HepG2 (cell line): ENCODE results near the gene PBX1. TPM values are rescaled to one million over a fixed set of nuclear protein-coding genes. Genes with fewer than 3 reads are reported as not detected.

Experiments used
- ATAC-seq: fragments of 200-7000 bp; cut with Tn5 transposase; 3 replicates; pipeline ENCODE4 v1.9.1; 2020; ENCODE audit warnings: mild to moderate bottlenecking, moderate library complexity
- BruUV-seq: library from RNA; stranded (reverse); fragments of 400-500 nt; replicated peaks from 2 replicates; lab custom pipeline; 2021; lab: Mats Ljungman, UMichigan
- CTCF ChIA-PET: fragments of 300-600 bp; formaldehyde crosslinking; extraction: SDS; loops from one replicate; lab custom pipeline; 2021; ENCODE audit warnings: low total read pairs, inconsistent platforms, low intra/inter-chr PET ratio; lab: Yijun Ruan, JAX
- POLR2A ChIA-PET: fragments of 350-600 bp; sonication (Branson Sonifier 250); formaldehyde crosslinking; loops from one replicate; lab custom pipeline; 2020; ENCODE audit warnings: antibody characterized with exemption, inconsistent platforms; lab: Yijun Ruan, JAX
- DNase-seq: peaks from one replicate; pipeline ENCODE4 v3.0.0-alpha.2; 2015; ENCODE audit warnings: low spot score
- FAIRE-seq: peaks from 3 replicates; lab custom pipeline; 2011; peaks lifted over from hg19 to GRCh38; lab: Jason Lieb, UNC
- H2AFZ ChIP-seq: one replicate; pipeline ENCODE4 v1.6.1; 2011; ENCODE audit warnings: low read length, inconsistent platforms
- H3K27ac ChIP-seq: fragments of 300-600 bp; 3 replicates; pipeline ENCODE4 v1.8.0; 2011; ENCODE audit warnings: mixed run types, mild to moderate bottlenecking, mixed read lengths, low read length, inconsistent platforms; ENCODE audit not compliant: insufficient read depth; ENCODE audit errors: extremely low read length
- H3K27me3 ChIP-seq, 2 experiments: fragments of 200-600 bp in 1 of 2; 2 replicates in 1 of 2; 3 replicates in 1 of 2; pipeline versions ENCODE4 v1.6.0 to v1.8.0; 2011; ENCODE audit warnings: low read length in 2 of 2, mild to moderate bottlenecking in 2 of 2, moderate library complexity in 2 of 2, inconsistent platforms in 1 of 2; ENCODE audit not compliant: insufficient read depth in 2 of 2, control insufficient read depth in 1 of 2
- H3K36me3 ChIP-seq, 2 experiments: fragments of 200-600 bp in 1 of 2; replicated peaks in 1 of 2; 2 replicates in 1 of 2; 3 replicates in 1 of 2; pipeline versions ENCODE4 v1.5.1 to v1.8.0; 2011; ENCODE audit warnings: low read length in 2 of 2, inconsistent platforms in 1 of 2; ENCODE audit not compliant: insufficient read depth in 2 of 2, control insufficient read depth in 1 of 2
- H3K4me1 ChIP-seq: 2 replicates; pipeline ENCODE4 v1.5.1; 2012; ENCODE audit warnings: low read length, inconsistent platforms; ENCODE audit not compliant: insufficient read depth
- H3K4me2 ChIP-seq: 2 replicates; pipeline ENCODE4 v1.6.0; 2011; ENCODE audit warnings: low read depth, low read length, inconsistent platforms
- H3K4me3 ChIP-seq, 3 experiments: fragments of 200-600 bp in 1 of 3; sonication (generic), shearing (Covaris generic) in 1 of 3; replicated peaks in 1 of 3; 2 replicates each; pipeline ENCODE4 v1.5.1; 2011 to 2016; ENCODE audit warnings: low read length in 3 of 3, inconsistent platforms in 2 of 3, low read depth in 2 of 3, mild to moderate bottlenecking in 2 of 3, control low read depth in 1 of 3, mixed read lengths in 1 of 3; ENCODE audit not compliant: insufficient read depth in 1 of 3
- H3K79me2 ChIP-seq: one replicate; pipeline ENCODE4 v1.6.1; 2011; ENCODE audit warnings: low read length, inconsistent platforms; ENCODE audit not compliant: insufficient read depth
- H3K9ac ChIP-seq: 2 replicates; pipeline ENCODE4 v1.6.0; 2011; ENCODE audit warnings: mild to moderate bottlenecking, low read depth, low read length, inconsistent platforms; ENCODE audit not compliant: insufficient read depth
- H3K9me3 ChIP-seq: 2 replicates; pipeline ENCODE4 v1.5.1; 2012; ENCODE audit warnings: mild to moderate bottlenecking, low read length
- H4K20me1 ChIP-seq: 2 replicates; pipeline ENCODE4 v1.6.0; 2011; ENCODE audit warnings: inconsistent platforms, mild to moderate bottlenecking, low read length, moderate library complexity; ENCODE audit not compliant: insufficient read depth
- KDM1A ChIP-seq: IDR thresholded peaks from 2 replicates; pipeline ENCODE4 v1.6.1; 2016; ENCODE audit warnings: missing compliant biosample characterization
- MLLT10 ChIP-seq: sonication (generic); formaldehyde crosslinking; IDR thresholded peaks from 2 replicates; pipeline ENCODE4 v1.4.0; 2020; ENCODE audit warnings: missing genetic modification reagents
- MXD1 ChIP-seq: sonication (generic); formaldehyde crosslinking; IDR thresholded peaks from 2 replicates; pipeline ENCODE4 v1.4.0; 2020; ENCODE audit warnings: mild to moderate bottlenecking, missing genetic modification reagents
- MXD4 ChIP-seq: IDR thresholded peaks from 2 replicates; pipeline ENCODE4 v1.6.1; 2016; ENCODE audit warnings: mild to moderate bottlenecking, missing biosample characterization, missing genetic modification reagents
- POLR2A ChIP-seq, 2 experiments: IDR thresholded peaks; 2 replicates each; pipeline ENCODE4 v1.6.1; 2011; ENCODE audit warnings: low read depth in 2 of 2, low read length in 2 of 2, mild to moderate bottlenecking in 1 of 2, moderate library complexity in 1 of 2; ENCODE audit not compliant: insufficient read depth in 1 of 2
- SALL2 ChIP-seq: sonication (generic); formaldehyde crosslinking; IDR thresholded peaks from 2 replicates; pipeline ENCODE4 v1.8.1; 2023; ENCODE audit warnings: mild to moderate bottlenecking, missing genetic modification reagents, inconsistent platforms
- ZNF136 ChIP-seq: sonication (generic); formaldehyde crosslinking; IDR thresholded peaks from 2 replicates; pipeline ENCODE4 v1.8.1; 2022; ENCODE audit warnings: low read depth, mild to moderate bottlenecking, moderate library complexity, missing genetic modification reagents
- ZNF33B ChIP-seq: sonication (generic); formaldehyde crosslinking; IDR thresholded peaks from 2 replicates; pipeline ENCODE4 v1.5.1; 2020; ENCODE audit warnings: mild to moderate bottlenecking, missing genetic modification reagents
- ZNF609 ChIP-seq: sonication (generic); formaldehyde crosslinking; IDR thresholded peaks from 2 replicates; pipeline ENCODE4 v1.4.0; 2020; ENCODE audit warnings: mild to moderate bottlenecking, missing genetic modification reagents, borderline replicate concordance
- ZNF780A ChIP-seq: sonication (generic); formaldehyde crosslinking; IDR thresholded peaks from 2 replicates; pipeline ENCODE4 v1.8.0; 2022; ENCODE audit warnings: mild to moderate bottlenecking, missing genetic modification reagents, moderate library complexity
- WGBS: methylation state at CpG from one replicate; pipeline ENCODE4 v1.1.6; 2017; ENCODE audit warnings: low lambda C conversion rate; 5-methylcytosine and 5-hydroxymethylcytosine counted together
- in situ Hi-C: cut with HindIII; loops from 2 replicates; pipeline ENCODE4 v1.10.0; 2017; ENCODE audit warnings: low pct_unique_long_range_greater_than_20kb; ENCODE audit not compliant: extremely low pct_ligation_motif_present
- intact Hi-C: fragments of 100-400 bp; cut with micrococcal nuclease; formaldehyde crosslinking; loops from one replicate; pipeline ENCODE4 v1.10.0; 2022; ENCODE audit not compliant: unreplicated experiment
- polyA plus RNA-seq, 8 experiments: library from polyadenylated mRNA; depleted of rRNA in 3 of 8; stranded (reverse) in 7 of 8; unstranded in 1 of 8; fragments of >200 nt; fragmentation: Illumina TruSeq in 4 of 8; extraction: Trizol in 4 of 8; gene quantifications; 2 replicates each; pipeline versions ENCODE4 v1.2.1 to v1.2.3, GENCODE V29; 2011 to 2016; ENCODE audit warnings: low read depth in 4 of 8, missing spikeins in 1 of 8, mixed read lengths in 1 of 8; ENCODE audit not compliant: insufficient read depth in 1 of 8
- total RNA-seq, 5 experiments: library from RNA; depleted of rRNA; stranded (reverse); fragments of >200 nt; fragmentation: Illumina TruSeq; extraction: Trizol; gene quantifications; 2 replicates each; pipeline ENCODE4 v1.2.3, GENCODE V29; 2016; ENCODE audit warnings: low read depth in 1 of 5

PBX1 gene
- total and polyA plus RNA-seq, 2 of the 13 experiments (the other 11 are each of a cell fraction or from before 2014, with no cell fraction given) = 0.24 TPM; not detected in 1

GRCh38 chr1:164699815-164700491 lies 141.0 kb downstream of the PBX1 start:
- no peak for DNase-seq
- intact Hi-C loops = no loop called here
- ChIA-PET CTCF (no interaction called here), POLR2A (no interaction called here)
- Histone ChIP-seq H3K27me3 (no peaks in the 10 kb centered on the region), H3K27ac (no peak overlapping the region), H3K9me3 (no peaks in the 10 kb centered on the region), H3K36me3 (no peaks in the 10 kb centered on the region), H2AFZ (no peak overlapping the region), H4K20me1 (no peaks in the 10 kb centered on the region), H3K4me3 (no peak overlapping the region), H3K4me2 (no peak overlapping the region), H3K9ac (no peak overlapping the region), H3K79me2 (no peaks in the 10 kb centered on the region), H3K4me1 (no peaks in the 10 kb centered on the region)
- in situ Hi-C loops = no loop called here
- ATAC-seq = no peak
- no TSS peak for BruUV-seq
- 37% methylated on average over 17 of the region's 17 CpGs for WGBS
- no peak for TF ChIP-seq MLLT10
- no peak for TF ChIP-seq KDM1A (CRISPR knock-in tag)
- no peak for TF ChIP-seq SALL2 (CRISPR knock-in tag)
- no peak for TF ChIP-seq ZNF609 (CRISPR knock-in tag)
- TF ChIP-seq ZNF780A (CRISPR knock-in tag) = no peak
- TF ChIP-seq ZNF33B = no peak
- TF ChIP-seq ZNF136 (CRISPR knock-in tag) = no peak
- TF ChIP-seq MXD1 = no peak
- TF ChIP-seq POLR2A (IDR thresholded peaks at IDR 0.05; ENCODE audit: insufficient read depth in 1 of 2, low read depth in 2 of 2, low read length in 2 of 2) = no peak
- TF ChIP-seq MXD4 (CRISPR knock-in tag) = no peak
- FAIRE-seq = no peak
